ENCODE data around the gene ERAS. TPM values are rescaled to one million over a fixed set of nuclear protein-coding genes. Genes with fewer than 3 reads are reported as not detected.

Gene ERAS, protein sequence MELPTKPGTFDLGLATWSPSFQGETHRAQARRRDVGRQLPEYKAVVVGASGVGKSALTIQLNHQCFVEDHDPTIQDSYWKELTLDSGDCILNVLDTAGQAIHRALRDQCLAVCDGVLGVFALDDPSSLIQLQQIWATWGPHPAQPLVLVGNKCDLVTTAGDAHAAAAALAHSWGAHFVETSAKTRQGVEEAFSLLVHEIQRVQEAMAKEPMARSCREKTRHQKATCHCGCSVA
- not detected for polyA plus RNA-seq (2012; ENCODE audit: insufficient read depth, insufficient read length, low read depth)

DNA sequence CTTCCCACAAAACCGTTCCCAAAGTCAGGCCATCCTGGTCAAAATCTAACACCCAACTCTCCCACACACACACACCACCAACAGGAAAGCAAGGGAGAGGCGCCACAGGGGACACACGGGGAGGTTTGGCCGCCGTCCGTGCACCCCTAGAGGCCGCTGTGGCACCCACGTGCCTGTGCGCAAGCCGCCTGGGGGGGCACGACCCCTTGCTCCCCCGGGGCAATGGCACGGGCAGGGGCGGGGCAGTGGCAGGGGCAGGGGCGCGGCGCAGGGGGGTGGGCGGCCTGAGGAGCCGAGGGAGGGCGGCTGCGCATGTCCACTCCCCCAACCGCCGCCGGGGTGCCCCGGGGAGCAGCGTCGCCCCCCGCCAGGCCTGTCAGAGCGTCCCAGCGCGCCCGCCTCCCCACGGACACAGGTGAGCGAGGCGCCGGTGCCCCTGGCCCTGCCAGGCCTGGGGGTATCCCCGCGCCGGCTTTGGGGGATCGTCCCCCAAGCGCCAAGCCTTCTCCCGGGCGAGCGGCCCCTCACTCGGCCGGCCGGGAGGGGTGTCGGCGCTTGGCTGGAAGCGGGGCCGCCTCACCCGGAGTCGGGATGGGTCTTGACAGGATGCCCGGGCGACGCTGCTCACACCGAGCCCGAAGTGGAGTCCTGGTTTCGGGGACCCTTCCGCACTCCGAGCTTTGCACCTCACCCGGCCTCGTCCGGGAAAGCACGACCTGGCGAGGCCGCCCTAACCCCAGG, at the start of gene ERAS:
Gene ERAS (plus strand): TSS at position 379 of the 741 bp plus-strand sequence. CDS start 2,611 bp downstream, outside the sequence.
- Histone ChIP-seq H3K36me3 (no peaks in the 10 kb centered on the region), H3K4me1 (no peaks in the 10 kb centered on the region), H3K9me3 (no peaks in the 10 kb centered on the region), H3K4me3 (ENCODE audit: low read depth, low read length) (no peak within 1 kb of the TSS), H3K27me3 (no peaks in the 10 kb centered on the region)
- DNase-seq: no peak
- TF ChIP-seq, protein P1, sequence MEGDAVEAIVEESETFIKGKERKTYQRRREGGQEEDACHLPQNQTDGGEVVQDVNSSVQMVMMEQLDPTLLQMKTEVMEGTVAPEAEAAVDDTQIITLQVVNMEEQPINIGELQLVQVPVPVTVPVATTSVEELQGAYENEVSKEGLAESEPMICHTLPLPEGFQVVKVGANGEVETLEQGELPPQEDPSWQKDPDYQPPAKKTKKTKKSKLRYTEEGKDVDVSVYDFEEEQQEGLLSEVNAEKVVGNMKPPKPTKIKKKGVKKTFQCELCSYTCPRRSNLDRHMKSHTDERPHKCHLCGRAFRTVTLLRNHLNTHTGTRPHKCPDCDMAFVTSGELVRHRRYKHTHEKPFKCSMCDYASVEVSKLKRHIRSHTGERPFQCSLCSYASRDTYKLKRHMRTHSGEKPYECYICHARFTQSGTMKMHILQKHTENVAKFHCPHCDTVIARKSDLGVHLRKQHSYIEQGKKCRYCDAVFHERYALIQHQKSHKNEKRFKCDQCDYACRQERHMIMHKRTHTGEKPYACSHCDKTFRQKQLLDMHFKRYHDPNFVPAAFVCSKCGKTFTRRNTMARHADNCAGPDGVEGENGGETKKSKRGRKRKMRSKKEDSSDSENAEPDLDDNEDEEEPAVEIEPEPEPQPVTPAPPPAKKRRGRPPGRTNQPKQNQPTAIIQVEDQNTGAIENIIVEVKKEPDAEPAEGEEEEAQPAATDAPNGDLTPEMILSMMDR (IDR thresholded peaks at IDR 0.05; ENCODE audit: low read depth, low read length): no peak

DNA sequence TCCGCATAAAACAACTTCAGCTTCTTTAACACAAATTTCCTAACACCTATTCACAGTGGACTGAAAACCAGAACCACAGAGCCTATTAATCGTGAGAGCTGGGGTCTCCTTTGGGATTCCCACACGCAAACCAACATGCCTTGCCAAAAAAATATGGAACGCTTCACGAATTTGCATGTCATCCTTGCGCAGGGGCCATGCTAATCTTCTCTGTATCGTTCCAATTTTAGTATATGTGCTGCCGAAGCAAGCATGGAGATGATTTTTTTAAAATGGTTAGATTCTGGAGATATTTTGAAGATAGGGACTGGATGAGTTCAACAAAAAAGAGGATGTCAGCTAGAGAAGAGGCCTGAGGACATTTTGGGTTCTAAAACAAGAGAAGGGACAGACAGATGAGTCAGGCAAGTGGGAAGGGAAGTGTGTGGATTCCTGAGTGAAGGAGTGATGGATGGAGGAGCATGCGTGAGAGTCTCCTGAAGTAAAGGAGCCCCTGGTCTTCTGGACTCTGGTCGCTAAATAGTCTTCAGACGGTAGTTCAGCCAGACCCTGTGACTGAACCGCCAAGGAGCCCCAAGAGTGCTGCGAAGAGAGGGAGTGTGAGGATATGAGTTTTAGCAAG, 49.4 kb upstream of the ERAS start:
- no peak for DNase-seq
- Histone ChIP-seq H3K4me3 (ENCODE audit: low read depth, low read length) (no peak overlapping the region), H3K36me3 (no peaks in the 10 kb centered on the region), H3K4me1 (no peaks in the 10 kb centered on the region), H3K27me3 (no peaks in the 10 kb centered on the region), H3K9me3 (no peaks in the 10 kb centered on the region)
- TF ChIP-seq, protein P1 (IDR thresholded peaks at IDR 0.05; ENCODE audit: low read depth, low read length): no peak

DNA sequence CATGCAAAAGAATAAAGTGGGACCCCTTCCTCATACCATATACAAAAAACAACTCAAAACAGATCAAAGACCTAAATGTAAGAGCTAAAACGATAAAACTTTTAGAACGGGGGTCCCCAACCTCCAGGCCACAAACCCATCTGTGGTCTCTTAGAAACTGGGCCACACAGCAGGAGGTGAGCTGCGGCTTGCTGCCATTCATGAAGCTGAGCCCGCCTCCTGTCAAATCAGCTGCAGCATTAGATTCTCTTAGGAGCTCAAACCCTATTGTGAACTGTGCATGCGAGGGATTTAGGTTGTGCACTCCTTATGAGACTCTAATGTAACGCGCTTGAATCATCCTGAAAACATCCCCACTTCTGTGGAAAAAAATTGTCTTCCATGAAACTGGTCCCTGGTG, 46.9 kb upstream of the ERAS start:
- no peaks in the 10 kb centered on the region for H3K9me3 ChIP-seq
- TF ChIP-seq, protein P1 (IDR thresholded peaks at IDR 0.05; ENCODE audit: low read depth, low read length): no peak
- no peaks in the 10 kb centered on the region for H3K36me3 ChIP-seq
- DNase-seq: no peak
- H3K27me3 ChIP-seq: no peaks in the 10 kb centered on the region
- H3K4me3 ChIP-seq (ENCODE audit: low read depth, low read length): no peak overlapping the region
- no peaks in the 10 kb centered on the region for H3K4me1 ChIP-seq

DNA sequence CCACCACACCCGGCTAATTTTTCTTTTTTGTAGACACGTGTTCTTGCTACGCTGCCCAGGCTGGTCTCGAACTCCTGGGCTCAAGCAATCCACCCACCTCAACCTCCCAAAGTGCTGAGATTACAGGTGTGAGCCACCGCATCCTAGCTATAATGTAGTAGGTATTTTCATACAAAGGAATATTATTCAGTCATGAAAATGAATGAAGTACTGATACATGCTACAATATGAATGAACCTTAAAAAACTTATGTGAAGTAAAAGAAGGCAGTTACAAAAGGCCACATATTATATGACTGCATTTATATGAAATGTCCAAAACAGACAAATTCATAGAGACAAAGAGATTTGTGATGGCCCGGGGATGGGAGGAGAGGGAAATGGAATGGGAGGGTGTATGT, 44.6 kb upstream of the ERAS start:
- H3K4me1 ChIP-seq: no peaks in the 10 kb centered on the region
- TF ChIP-seq, protein P1 (IDR thresholded peaks at IDR 0.05; ENCODE audit: low read depth, low read length): no peak
- no peaks in the 10 kb centered on the region for H3K36me3 ChIP-seq
- H3K4me3 ChIP-seq (ENCODE audit: low read depth, low read length): no peak overlapping the region
- no peaks in the 10 kb centered on the region for H3K27me3 ChIP-seq
- no peaks in the 10 kb centered on the region for H3K9me3 ChIP-seq
- no peak for DNase-seq

DNA sequence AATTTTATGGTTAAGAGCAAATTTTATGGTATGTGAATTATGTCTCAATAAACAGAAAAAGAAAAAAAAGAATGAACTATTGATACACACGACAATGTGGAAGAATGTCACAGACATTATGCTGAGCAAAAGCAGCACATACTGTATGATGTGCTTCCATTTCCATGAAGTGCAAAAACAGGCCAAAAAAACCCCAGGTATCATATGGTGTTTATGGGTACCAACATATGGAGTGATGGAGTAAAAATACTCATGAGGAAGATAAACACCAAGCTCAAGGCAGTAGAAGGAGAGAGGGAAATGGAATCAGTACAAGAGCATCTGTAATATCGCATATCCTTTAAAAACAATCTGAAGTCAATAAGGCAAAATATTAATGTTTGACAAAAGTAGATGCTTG, 44.1 kb upstream of the ERAS start:
- H3K36me3 ChIP-seq: no peaks in the 10 kb centered on the region
- H3K4me3 ChIP-seq (ENCODE audit: low read depth, low read length): no peak overlapping the region
- no peaks in the 10 kb centered on the region for H3K9me3 ChIP-seq
- H3K4me1 ChIP-seq: no peaks in the 10 kb centered on the region
- TF ChIP-seq, protein P1 (IDR thresholded peaks at IDR 0.05; ENCODE audit: low read depth, low read length): no peak
- H3K27me3 ChIP-seq: no peaks in the 10 kb centered on the region
- no peak for DNase-seq

Measured in BE2C (cell line).